Measurements from ENCODE around the gene MSH6. TPM values are rescaled to one million over a fixed set of nuclear protein-coding genes. Genes with fewer than 3 reads are reported as not detected.

MSH6 gene
- total RNA-seq, 1 experiment from 2014 or later: 101 TPM

DNA sequence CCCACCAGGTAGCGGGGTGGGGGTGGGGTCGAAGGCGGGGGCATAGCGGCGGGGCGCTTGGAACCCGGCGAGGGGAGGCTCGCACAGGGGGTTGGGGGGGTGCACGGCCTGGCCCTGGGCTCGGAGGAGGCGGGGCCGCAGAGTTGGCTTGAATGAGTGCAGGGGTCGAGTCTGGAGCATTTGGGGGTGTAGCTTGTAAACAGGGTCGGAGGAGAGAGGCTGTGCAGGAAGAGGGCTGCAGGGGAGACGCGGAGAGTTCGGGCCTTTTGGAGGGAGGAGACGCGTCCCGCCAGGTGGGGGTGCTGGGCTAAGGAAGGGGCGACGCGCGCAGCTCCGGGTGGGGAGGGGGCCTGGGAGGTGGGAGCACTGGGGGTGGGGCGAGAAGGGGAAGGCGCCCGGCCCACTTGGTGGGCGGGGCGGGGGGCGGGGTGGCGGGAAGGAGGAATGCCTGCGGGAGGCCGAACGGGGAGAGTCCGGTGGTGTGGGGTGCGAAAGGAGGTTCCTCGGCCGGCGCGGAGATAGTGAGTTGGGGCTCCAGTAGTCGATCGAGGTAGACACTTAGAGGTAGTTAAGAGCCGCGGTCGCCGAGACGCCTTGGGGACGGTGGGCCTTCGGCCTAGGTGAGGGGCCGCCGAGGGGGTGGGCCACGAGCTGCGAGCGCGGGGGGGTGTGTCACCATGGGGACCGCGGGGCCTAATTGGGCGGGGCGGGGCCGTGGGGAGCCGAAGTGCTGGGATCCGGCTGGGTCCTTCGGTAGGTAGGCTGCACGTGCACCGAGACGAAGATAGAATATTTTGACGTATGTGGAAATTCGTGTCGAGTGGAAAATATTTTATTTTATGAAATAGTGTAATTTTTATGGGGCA is 774 bp downstream of the MSH6 start:
- peak; percentile 77 for DNase-seq (ENCODE audit: low read depth)

DNA sequence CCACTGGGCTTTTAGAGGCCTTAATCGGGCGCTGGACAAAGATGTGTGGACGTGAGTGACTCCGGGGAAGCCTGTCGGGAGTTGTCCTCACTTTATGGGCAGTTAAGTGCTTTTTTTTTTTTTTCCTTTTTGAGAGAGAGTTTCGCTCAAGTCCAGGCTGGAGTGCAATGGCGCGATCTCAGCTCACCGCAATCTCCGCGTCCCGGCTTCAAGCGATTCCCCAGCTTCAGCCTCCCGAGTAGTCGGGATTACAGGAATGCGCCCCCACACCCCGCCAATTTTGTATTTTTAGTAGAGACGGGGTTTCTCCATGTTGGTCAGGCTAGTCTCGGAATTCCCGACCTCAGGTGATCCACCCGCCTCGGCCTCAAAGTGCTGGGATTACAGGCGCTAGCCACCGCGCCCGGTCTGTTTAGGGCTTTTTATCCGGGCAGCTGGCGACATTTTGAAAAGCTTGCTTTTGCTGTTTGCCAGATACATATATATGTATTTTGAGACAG is 1.5 kb downstream of the MSH6 start:
- DNase-seq (ENCODE audit: low read depth): peak; percentile 13

DNA sequence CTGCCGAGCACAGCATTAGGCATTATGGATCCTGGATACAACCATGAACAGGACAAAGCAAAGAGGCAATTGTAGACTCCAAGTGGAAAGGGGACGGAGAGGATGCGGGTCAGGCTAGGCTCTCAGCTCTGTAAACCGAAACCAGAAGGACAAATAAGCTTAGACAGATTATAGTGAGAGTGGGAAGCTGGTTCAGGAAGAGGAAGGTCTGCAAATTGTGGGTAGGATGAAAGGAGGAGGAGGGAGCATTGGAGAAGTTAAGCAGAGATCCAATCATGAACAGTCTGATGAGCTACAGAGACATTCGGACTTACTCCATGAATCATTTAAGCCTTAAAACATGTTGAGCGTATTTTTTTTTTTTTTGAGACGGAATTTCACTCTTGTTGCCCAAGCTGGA is 3.0 kb downstream of the MSH6 start:
- no peak for DNase-seq (ENCODE audit: low read depth)

DNA sequence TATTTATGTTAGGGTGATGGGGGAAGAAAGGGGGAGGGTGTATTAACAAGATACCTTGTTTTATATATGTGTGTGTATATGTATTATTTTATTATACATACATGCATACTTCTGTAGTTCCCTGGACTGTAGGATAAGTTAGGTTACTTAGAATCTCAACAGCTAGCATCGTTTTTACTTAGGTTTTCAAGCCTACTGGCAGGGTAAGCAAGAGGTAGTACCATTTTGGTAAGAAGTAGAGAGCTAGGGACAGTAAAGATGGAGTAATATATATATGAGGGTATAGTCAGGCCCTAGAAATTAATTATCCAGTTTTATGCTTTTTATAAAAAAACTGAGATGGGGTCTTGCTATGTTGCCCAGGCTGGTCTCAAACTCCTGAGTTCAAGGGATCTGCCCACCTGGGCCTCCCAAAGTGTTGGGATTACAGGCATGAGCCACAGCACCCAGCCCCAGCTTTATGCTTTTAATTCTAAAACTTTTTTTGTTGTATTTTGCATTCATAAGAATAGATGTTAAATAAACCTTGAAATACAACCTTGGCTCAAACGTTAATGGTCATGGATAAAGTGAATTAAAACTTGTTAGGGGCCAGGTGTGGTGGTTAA is 13.2 kb downstream of the MSH6 start:
- DNase-seq (ENCODE audit: low read depth): no peak

DNA sequence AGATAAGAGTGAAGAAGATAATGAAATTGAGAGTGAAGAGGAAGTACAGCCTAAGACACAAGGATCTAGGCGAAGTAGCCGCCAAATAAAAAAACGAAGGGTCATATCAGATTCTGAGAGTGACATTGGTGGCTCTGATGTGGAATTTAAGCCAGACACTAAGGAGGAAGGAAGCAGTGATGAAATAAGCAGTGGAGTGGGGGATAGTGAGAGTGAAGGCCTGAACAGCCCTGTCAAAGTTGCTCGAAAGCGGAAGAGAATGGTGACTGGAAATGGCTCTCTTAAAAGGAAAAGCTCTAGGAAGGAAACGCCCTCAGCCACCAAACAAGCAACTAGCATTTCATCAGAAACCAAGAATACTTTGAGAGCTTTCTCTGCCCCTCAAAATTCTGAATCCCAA is 15.7 kb downstream of the MSH6 start:
- DNase-seq (ENCODE audit: low read depth): no peak

DNA sequence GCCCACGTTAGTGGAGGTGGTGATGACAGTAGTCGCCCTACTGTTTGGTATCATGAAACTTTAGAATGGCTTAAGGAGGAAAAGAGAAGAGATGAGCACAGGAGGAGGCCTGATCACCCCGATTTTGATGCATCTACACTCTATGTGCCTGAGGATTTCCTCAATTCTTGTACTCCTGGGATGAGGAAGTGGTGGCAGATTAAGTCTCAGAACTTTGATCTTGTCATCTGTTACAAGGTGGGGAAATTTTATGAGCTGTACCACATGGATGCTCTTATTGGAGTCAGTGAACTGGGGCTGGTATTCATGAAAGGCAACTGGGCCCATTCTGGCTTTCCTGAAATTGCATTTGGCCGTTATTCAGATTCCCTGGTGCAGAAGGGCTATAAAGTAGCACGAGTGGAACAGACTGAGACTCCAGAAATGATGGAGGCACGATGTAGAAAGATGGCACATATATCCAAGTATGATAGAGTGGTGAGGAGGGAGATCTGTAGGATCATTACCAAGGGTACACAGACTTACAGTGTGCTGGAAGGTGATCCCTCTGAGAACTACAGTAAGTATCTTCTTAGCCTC is 16.2 kb downstream of the MSH6 start:
- DNase-seq (ENCODE audit: low read depth): no peak

DNA sequence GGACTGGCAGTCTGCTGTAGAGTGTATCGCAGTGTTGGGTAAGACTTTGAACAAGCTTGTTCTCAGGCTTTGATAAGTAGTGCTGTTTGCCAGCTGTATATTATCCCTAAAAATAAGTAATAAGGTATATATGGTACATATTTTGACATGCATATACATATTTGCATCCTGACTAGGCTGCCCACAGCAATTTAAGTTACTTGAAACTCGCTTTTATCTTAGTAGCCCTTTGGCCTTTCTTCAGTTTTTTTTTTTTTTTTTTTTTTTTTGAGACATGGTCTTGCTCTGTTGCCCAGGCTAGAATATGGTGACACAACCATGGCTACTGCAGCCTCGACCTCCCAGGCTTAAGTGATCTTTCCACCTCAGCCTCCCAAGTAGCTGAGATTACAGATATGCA is 18.2 kb downstream of the MSH6 start:
- DNase-seq (ENCODE audit: low read depth): no peak

DNA sequence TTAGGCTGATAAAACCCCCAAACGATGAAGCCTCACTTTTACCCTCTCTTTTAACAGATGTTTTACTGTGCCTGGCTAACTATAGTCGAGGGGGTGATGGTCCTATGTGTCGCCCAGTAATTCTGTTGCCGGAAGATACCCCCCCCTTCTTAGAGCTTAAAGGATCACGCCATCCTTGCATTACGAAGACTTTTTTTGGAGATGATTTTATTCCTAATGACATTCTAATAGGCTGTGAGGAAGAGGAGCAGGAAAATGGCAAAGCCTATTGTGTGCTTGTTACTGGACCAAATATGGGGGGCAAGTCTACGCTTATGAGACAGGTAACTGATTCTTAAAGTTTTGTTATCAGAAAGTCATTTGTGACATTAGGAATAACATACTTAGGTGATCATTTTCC is 20.4 kb downstream of the MSH6 start:
- DNase-seq (ENCODE audit: low read depth): no peak

DNA sequence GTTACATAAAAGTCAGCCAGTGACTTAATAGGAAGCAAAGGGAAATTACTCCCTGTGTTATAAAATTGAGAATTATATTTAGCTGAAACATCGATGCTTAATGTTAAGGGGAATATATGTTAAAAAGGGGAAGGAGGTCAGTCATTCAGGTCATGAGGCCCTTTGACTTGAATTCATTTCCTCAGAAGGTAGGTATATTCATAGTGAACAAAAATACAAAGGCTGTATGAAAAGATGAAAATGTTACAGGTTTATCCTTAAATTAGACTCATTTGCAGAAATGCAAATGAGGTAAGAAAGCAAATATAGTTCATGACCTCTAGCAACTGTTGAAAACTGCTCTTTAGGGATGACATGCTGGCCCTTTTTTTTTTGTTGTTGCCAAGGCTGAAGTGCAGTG is 20.8 kb downstream of the MSH6 start:
- DNase-seq (ENCODE audit: low read depth): no peak

DNA sequence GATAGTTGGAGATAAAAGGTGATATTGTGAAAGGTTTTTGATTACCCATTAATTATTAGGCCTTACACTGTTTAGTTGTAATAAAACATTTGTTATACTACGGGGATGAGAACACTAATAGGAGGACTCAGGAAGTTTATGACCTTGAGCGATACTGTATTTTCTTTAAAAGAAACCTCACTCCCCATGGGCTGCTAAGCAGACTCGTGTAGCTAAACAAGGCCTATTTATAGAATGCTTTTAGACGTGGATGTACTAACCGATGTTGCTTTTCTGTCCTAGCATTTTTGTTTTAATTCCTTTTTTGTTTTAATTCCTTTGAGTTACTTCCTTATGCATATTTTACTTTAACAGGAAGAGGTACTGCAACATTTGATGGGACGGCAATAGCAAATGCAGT is 22.9 kb downstream of the MSH6 start:
- no peak for DNase-seq (ENCODE audit: low read depth)

DNA sequence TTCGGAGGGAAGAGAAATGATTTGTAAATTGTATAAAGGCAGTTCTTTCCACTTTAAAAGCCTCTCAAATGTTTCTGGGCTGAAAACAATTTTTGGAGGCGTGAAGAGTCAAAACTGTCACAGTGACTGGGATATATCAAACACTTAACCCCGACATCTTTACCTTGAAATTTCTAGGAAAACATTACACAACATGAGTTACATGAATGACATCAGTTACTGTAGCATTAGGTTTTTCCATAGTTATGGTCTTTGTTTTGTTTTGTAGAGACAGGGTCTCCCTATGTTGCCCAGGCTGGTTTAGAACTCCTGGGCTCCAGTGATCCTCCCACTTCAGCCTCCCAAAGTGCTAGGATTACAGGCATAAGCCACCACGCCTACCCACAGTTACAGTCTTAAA is 25.7 kb downstream of the MSH6 start:
- no peak for DNase-seq (ENCODE audit: low read depth)

DNA sequence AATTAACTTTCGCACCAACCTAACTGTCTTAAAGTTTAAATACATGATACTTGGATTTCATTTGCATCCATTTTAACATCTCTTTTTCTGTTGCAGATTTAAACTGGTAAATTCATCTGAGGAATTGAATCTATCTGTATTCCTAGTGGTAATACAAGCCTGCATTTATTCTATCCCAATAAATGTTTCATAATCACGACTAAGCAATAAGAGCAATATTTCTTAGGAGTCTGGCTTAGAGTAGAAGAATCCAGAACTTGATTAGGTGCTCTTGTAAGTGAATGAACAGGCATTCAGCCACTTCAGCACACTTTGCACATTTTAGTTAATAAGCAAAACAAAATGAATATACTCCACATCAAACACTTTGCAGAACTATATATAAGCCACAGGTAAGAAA is 27.0 kb downstream of the MSH6 start:
- DNase-seq (ENCODE audit: low read depth): no peak

DNA sequence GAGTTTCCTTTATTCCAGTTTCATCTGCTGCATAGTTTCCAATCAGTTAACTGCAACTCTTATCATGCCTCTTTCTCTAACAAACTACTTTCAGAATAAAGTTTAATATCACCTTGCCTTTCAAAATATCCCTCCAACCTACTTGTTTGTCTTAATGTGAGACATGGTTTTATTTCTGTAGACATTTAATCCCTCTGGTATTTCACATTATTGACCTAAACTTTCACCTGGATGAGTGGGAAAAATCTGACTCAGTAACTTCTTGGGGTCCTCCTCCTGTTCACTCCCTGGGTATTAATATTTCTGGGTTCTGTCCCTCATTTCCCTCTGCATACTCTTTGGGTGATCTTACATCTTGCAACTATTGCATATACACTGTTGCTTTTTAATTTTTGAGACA is 27.9 kb downstream of the MSH6 start:
- no peak for DNase-seq (ENCODE audit: low read depth)

DNA sequence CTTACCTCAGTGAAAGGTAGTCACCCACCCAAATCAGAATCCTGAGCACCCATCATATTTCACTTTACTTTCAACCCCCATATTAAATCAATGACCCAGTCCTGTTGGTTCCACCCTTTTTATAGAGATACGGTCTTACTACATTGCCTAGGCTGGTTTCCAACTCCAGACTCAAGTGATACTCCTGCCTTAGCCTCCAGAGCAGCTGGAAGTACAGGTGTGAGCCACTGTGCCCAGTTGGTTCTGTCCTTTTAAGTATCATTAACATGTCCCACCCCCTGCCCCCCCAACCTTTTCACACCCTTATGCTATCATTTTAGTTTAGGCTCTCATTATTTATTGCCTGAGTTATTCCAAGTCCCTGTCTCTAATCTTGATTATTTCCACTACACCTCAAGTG is 28.7 kb downstream of the MSH6 start:
- DNase-seq (ENCODE audit: low read depth): no peak

DNA sequence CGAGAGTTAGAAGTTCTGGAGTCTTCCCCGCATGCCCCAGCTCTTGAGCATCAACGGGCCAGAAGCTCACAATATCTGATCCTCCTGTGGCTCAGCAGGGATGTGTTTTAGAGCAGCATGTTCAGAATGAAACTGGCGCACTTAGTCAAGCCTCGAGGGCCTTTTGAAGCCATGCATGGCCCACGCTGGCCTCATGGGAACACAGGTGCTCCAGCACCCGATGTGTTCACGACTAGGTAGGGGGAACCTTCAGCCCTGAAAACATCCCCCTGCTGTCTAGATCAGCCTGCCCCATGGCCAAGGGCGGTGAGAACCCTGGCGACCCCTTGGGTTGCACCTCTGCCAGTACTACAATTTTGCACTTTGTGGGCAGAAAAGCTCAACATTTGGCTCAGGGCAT is 32.8 kb downstream of the MSH6 start:
- DNase-seq (ENCODE audit: low read depth): no peak

DNA sequence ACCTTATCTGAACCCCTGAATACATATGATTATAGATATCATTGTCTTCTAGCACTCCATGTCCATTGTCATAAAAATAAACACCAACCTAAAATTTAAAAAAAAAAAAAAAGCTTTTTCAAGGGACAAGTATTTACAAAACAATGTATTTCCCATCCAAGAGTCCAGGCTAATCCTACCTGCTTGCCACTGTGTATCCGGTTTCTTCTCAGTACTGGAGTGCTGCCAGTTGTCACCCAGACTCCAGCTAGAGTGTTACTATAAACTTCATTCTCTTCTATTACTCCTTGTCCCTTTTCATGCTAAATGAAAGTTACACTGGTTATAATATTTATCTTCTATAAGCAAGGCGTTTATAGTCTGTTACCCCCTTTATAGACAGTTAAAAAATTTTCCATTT is 35.8 kb downstream of the MSH6 start:
- DNase-seq (ENCODE audit: low read depth): no peak

DNA sequence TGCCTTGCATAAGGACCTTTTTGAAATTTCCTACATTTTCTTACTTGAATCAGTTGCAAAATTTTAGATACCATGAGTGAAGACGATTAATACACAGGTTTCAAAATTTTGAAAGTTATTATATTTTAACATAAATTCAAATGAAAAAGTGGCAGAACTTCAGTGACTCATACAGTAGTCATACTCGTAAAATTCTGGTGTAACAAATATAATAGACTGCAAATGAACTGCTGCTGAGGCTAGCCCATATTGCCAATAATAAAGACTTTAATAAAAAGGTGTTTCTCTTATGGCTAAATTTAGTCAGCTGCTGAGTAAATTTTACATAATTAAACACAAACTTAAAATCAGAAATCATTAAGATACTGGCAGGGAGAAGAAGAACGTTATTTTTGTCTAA is 36.9 kb downstream of the MSH6 start:
- no peak for DNase-seq (ENCODE audit: low read depth)

DNA sequence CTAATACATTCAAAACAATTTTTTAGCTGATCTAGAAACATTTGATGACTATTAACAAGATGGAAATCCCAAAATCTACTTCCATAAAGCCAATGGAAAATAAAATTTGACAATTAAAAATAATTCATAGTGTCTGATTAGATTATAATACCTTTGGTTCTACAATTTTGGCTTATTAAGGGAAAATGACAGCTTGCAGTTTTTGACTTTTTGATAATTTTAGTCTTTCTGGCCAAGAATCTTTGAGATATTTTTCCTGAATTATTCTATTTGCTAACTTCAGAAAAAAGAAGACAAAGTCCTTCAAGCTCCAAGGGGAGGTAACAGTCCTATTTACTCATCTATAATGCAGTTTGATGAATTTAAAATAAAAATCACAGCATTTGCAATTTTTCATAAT is 39.6 kb downstream of the MSH6 start:
- DNase-seq (ENCODE audit: low read depth): no peak

DNA sequence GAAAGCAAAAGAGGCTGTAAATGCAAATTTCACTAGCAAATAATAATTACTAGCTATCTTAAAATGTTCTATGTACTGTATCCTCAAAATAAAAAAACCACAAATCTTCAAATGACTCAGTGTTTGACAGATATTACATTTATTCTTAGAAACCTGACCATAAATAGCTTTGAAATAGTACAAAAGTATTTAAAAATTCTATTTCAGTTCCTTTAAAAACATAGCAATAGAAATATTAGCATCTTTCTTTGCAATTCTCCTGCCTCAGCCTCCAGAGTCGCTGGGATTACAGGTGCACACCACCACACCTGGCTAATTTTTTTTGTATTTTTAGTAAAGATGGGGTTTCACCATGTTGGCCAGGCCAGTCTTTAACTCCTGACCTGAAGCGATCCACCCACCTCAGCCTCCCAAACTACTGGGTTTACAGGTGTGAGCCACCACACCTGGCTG is 50.6 kb downstream of the MSH6 start:
- DNase-seq (ENCODE audit: low read depth): no peak

DNA sequence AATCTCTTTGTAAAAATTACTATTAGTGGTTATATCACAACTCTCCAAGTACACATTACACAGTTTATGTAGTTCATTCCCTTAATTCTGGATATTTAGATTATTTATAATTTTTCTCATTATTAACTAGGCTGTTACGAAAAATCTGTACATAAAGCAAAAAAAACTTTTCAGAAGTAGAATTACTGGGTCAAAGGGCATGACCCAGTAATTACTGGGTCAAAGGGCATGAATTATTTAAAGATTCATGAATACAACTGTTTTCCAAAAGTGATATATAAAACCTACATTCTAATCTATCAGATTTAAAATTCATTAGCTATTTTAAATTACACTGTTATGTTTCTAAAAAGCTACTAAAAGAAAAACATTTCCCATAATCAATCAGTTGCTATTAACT is 55.3 kb downstream of the MSH6 start:
- DNase-seq (ENCODE audit: low read depth): no peak

DNA sequence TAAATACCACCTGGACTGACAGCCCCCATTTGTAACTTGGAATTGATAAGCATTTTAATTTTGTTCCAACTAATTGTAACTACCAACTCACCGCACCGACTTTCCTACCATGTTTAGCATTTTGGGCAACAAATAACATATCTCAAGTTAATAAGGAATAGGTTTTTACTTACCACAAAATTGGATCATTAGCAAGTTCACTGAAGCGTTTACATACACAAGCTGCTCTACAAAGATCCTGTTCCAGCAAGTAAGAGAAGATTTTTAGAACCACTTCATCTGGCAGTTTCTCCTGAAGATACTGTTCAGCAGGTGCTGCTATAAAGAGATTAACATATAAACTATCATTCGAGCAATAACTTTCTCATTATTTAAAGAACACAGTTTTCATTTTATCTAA is 55.7 kb downstream of the MSH6 start:
- DNase-seq (ENCODE audit: low read depth): no peak

DNA sequence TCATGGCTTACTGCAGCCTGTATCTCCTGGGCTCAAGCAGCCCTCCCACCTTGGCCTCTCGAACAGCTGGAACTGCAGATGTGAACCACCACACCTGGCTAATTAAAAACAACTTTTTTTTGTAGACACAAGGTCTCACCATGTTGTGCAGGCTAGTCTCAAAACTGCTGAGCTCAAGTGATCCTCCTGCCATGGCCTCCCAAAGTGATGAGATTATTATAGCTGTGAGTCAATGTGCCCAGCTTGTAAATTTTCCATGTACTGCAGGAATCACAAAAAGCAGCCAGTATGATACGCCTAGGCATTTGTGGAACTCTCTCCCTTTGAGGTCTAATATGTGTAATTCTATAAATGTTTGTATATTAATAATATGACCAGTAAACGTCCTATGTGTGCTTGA is 59.9 kb downstream of the MSH6 start:
- DNase-seq (ENCODE audit: low read depth): no peak

DNA sequence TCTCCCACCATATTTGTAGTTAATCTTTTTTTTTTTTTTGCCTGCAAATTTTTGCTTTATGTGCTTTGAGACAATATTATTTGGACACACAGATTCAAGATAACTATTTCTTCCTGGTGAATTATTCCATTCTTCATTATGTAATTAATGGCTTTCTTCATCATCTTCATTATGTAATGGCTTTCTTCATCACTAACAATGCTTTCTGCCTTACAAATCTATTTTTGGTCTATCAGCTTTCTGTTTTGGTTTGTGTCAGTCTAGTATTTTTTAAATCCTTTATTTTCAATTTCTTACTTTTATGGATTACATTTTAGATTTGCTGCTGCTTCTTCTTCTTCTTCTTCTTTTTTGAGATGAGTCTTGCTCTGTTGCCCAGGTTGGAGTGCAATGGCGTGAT is 60.5 kb downstream of the MSH6 start:
- DNase-seq (ENCODE audit: low read depth): no peak
